NCI-H524 treated with DMSO at 0.1 percent for 48 hours (cell line): ENCODE results near the gene CTTN.

ENCODE experiments used
- DNase-seq: peaks from one replicate; lab custom pipeline; 2025; lab: John Stamatoyannopoulos, UW

CTTN gene

DNA sequence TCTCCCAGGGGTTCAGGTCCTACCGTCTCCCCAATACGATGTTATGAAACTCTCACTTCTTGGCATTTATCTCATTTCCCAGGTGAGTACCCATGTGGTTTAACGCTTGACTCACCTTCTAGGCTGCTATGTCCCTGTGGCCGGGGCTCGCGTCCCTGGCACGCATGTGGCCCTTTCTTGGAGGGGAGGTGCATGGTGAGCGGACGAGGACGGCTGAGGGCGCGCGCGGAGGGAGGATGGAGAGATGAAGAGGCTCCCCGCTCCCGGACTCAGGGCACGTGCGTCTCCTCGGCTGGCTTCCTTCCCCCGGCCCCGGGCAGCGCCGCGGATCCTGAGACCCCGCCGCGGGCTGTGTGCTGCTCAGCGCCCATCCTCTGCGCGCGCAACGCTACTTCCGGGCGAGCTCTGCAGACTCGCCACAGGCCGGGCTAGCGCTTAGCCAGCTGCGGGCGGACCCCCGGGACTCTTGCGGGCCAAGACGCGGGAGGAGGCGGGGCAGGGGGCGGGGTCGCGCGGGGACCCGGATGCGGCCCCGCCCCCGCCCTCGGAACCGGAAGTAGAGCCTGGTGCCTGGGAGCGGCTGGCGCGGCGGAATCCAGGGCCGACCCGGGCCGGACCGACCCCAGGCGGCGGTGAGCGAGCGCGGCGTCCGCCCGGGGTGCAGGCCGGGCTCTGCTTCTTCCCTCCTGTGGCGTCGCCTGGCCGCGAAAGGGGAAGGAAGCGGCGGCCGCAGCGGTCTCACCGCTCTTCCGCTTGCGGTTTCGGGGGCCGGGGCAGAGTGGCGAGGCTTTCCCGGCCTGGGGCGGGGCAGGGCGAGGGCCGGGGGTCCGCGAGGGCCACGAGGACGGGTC lies at the start of gene CTTN:
CTTN (plus strand) TSS at position 547 of the 851 bp plus-strand sequence. CDS start 8,769 bp downstream, outside the sequence.
- DNase-seq: peak; percentile 28

DNA sequence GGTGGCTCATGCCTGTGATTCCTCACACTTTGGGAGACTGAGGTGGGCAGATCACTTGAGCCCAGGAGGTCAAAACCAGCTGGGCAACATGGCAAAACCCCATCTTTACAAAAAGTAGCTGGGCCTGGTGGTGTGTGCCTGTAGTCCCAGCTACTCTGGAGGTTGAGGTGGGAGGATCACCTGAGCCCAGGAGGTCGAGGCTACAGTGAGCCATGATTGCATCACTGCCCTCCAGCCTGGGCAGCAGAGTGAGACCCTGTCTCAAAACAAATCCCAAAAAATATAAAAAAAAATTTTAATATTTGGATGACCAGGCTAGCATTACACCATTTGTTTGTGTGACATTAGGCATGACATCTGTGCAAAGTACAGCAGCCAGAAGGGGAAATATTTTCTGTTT lies 49.7 kb upstream of the CTTN start:
- DNase-seq: no peak

DNA sequence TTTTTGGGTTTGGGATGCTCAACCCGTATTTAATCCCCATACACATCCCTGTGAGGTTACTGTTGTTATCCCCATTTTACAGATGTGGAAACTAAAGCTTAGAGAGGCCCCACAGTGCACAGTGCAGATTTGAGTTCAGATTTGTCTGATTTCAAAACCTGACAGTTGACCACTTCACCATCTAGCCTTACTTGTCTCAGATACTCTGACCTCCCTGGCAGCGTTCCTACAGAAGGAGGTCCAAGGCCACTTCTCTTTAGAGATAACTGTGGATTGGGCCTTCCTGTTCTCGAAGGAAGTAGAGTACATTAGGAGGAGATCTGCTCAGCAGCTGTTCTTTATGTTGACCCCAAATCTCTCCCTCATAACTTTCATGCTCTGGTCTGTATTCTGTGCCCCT lies 46.7 kb upstream of the CTTN start:
- DNase-seq: no peak

DNA sequence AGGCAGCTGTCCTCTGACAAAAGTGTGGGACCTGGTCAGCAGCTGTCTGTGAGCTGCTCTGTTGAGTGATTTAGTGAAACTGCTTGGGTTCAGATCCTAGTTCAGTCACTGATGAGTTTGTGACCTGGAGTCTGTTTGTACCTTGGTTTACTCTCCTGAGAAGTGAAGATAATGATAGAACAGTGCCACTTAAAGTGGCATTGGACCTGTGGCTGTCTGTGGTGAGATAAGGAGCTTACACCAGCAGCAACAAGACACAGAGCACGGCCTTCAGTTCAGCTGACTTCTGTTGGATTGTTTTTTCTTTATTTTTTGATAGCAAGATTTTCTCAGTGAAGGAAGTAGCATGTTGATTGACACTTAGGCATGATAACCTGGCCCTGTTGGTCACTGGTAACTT lies 46.2 kb upstream of the CTTN start:
- no peak for DNase-seq

DNA sequence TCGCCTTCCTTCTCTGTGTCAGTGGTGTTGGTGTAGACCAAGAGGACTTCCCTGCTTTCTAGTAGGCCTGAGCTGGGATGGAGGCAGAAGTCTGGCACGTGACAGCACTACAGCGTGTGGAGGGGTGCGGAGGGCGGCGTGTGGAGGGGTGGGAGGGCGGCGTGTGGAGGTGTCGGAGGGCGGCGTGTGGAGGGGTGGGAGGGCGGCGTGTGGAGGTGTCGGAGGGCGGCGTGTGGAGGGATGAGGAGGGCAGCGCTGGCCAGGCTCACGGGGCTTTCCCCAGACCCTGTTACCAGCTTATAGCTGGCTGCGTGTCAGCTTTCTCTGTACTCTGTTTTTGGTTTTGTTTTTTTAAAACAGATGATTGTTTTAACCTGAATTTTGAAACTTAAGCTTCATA lies 45.7 kb upstream of the CTTN start:
- DNase-seq: no peak

DNA sequence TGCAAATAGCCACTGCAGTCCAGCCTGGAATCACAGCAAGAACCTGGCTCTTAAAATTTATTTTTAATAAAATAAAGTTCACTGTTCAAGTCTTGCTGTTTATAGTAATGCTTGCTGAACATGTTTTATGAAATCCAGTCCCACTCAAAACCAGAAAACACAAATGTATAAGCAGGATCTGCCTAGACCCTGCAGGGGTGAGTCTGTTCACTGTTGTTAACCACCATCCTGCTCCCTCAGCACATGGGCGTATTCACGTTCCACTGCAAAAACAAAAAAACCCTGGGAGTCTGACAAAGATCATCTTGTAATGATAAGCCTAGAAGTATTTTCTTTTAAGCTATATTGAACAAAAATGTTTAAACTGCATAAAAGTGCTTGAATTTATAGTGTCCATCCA lies 45.0 kb upstream of the CTTN start:
- no peak for DNase-seq

DNA sequence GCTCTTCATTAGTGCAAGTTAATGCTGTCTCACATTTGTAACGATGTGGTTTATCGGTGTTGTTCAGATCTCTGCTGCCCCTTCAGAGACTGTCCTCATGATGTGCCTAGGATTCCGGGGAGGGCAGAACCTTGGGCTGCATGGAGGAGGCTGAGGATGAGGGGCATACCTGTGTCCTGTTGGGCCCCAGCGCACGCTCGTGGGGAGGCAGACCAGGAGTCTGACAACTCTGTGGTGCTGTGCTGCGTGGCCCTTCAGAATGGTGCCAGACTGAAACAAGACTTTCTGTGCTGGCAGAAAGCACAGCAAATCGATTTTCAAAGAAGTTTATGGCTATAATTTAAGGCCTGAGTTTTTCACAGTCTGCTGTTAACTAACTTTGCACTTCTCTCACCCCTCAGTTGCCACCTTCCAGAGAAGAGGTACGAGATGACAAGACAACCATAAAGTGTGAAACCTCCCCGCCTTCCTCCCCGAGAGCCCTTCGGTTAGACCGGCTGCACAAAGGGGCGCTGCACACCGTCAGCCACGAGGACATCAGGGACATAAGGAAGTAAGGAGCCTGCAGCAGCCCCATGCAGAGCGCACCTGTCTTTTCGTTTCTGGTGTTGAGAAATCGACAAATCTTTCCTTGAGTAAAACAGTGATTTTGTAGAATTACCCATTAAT lies 44.3 kb upstream of the CTTN start:
- DNase-seq: no peak

DNA sequence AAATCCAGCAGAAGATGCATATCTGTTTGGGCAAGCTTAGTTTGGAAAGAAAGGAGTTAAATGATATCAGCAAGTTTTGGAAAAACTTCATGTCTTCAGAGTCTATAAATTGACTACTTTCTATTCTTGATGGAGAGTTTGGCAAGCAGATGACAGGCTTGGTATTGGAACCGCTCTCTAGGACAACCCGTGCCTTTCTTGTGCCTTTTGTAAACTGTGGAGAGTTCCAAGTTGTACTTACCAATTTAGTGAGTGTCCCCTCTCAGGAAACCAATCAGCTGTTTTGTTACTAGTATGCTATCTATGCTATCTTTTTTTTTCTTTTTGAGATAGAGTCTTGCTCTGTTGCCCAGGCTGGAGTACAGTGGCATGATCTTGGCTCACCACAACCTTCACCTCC lies 43.7 kb upstream of the CTTN start:
- no peak for DNase-seq

DNA sequence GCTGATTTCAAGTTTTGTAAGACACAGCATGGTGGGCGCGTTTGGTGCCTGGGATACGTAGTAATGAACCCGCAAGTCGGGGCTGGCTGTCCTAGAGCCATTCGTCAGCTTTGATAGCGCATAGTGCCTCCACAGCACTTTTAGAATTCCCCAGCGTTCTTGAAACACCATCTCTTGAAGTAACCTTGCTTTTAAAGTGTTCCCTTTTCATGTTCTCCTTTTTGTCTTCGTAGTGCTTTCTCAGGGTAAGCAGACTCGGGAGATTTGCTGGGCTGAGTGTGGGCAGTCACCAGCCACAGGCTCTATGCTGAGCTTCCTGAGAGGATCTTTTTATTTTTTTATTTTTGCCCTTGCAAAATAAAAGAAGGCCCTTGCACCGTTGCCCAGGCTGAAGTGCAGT lies 39.6 kb upstream of the CTTN start:
- DNase-seq: no peak

DNA sequence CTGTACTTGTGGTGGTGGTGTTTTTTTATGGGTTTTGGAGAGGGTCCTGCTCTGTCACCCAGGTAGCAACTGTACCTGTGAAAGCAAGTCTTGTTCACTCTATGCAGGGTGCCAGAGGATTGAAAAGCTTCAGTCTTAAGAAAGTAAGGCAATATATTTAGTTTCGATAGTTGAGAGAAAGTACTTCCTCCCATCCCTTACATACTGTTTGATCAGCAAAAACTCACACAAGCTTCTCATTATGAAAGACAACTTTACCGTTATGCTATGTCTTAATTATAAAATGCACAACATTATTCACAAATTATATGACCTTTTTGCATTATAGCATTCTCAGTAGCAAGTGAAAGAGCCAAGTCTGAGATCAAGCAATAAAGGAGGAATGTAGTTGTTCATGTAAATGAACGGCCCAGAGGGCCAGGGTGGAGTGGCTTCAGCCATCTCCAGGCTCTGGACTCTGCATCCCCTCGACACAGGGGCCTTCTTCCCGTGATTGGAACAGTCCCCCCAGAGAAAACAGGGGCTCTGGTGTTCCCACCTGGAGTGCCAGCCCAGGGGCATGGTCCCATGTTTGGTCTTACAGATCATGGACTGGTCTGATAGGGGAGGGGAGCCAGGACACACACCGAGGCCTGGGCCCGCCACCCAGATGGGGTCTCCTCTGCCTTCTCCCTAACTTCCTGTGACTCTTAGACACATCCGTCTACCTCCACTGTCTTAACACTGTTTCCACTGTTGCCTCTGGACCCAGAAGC lies 38.7 kb upstream of the CTTN start:
- no peak for DNase-seq

DNA sequence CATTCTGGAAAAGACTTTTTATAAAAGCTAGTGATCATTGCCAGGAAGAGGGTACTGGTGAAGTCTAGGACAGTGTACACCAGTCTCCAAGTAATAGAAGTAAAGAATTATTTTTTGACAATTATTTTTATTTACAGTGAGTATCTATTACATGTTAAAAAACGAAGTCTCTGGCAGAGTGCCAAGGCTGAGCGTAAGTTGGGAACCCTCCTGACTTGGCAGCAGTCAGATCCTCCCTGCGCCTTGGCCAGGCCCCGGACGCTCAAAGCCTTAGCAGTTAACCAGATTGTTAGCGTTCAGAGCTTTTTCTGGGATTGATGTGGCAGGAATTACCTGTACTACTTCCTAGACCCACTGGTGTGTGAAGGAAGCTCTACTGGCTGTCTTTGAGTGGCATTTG lies 38.1 kb upstream of the CTTN start:
- DNase-seq: no peak

DNA sequence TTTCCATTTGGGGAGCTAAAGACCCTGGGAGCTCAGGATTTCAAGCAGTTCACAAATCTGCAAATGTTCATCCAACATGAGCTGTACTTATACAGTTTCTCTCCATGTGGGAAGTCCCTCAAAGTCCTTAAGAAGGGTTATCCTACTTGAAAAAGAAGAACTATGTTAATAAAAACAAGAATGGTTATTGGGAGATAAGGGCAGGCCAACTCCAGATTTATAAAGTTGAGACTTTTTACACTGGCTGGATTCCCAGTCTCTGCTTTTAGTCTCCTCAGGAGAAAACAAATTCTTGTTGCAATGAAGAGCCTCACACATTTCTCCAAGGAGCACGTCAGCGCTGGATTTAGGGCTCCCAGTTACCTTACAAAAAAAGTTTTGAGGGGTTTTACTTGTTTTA lies 34.2 kb upstream of the CTTN start:
- DNase-seq: no peak

DNA sequence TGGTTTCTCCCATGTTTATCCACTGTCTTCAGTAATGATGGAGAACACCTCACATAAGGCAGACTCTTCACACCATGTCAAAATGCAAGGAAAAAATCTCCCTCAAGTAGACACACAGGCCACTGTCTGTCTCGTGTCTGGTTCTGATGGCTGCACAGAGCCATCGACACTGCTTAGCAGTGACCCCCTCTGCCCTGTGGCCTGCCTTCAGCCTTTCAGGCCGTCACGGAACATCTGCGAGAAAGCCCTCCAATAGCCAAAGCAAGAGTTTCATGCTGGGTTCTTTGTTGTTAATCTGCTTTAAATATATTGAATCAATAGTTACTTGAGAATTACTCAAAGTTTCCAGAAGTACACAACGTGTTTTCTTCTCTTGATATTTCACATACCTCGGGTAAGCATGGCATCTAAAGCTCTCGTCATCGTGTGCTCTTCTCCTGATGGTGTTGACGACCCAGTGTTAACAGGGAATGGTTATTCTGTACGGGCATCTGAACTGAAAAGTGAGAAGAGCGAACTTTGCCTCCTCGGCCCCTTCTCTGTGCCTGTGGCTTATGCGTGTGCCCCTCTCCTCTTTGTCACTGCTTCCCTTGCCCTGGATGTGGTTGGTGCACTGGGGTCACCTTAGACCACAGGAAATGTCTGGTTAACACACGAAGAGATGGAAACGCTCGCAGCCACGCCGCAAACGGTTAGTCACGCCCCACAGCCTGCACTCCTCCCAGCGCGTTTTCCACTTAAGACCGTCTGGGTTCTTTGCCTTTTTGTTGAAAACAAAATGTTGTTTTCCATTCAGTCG lies 33.4 kb upstream of the CTTN start:
- no peak for DNase-seq

DNA sequence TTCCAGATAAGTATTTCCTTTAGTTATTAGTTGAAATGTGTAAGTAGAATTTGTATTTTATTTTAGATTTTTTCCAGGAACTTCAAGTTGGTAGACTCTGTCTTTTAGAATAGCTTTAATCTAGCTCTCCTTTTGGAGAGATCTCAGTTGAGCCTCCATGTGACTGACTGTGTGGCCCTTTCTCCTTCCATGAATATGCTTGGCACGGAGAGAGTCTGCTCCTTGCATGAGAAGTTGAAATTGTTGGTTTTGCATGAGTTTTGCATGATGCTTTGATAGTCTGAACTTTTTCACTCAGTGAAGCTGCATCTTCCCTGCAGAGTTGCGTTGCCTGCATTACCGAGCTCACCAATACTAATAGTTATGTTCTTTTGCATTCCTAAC lies 32.8 kb upstream of the CTTN start:
- no peak for DNase-seq

DNA sequence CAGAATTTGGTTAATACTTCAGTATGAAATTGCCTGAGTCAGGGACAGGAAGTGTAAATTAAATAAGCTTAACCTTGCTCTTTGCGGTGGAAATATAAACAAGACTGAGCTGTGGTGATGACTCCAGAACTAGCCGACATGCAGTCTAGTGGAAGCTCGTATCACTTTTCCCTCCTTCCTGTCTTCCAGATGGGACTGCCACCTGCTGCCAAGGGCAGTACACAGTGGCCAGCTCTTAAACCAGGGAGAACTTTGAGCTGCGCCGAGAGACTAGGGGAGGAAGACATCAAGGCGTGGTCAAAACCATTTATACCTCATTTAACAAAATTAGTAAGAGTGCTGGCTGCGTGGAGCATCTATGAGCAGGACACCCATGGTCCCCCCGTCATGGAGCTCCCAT lies 31.3 kb upstream of the CTTN start:
- no peak for DNase-seq

DNA sequence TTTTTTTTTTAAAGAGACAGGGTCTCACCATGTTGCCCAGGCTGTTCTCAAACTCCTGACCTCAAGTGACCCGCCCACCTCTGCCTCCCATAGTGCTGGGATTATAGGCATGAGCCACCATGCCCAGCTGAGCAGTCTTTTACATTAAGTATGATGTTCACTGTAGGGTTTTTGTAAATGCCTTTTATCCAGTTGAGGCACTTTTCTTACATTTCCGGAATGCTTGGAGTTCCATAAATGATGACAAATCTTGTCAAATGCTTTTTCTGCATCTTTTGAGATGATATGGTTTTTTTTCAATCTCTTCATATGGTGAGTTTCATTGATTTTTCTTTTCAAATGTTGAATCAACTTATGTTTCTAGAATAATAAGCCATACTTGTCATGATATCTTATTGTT lies 29.4 kb upstream of the CTTN start:
- DNase-seq: no peak

DNA sequence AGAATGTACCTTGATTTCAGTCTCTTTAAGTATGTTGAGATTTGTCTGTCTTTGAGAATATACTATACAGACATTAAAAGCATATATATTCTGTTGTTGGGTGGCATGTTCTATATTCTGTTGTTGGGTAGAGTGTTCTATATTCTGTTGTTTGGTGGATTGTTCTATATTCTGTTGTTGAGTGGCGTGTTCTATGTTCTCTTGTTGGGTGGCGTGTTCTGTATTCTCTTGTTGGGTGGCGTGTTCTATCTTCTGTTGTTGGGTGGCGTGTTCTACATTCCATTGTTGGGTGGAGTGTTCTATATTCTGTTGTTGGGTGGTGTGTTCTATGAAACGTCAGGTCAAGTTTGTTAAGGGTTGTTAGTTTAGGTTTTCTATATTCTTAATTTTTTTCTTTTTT lies 27.1 kb upstream of the CTTN start:
- no peak for DNase-seq

DNA sequence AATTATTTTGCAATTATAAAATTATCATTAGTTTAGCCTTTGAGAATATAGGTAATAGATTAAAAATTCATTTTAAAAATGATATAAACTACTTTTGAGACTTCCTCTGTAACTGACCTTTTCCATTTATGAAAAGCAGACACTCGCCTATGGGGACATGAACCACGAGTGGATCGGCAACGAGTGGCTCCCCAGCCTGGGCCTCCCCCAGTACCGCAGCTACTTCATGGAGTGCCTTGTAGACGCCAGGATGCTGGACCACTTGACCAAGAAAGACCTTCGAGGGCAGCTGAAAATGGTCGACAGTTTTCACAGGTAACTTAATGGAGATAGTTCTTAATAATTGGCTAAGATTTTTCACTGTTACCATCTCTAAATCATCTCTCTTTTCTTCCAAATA lies 26.3 kb upstream of the CTTN start:
- DNase-seq: no peak

DNA sequence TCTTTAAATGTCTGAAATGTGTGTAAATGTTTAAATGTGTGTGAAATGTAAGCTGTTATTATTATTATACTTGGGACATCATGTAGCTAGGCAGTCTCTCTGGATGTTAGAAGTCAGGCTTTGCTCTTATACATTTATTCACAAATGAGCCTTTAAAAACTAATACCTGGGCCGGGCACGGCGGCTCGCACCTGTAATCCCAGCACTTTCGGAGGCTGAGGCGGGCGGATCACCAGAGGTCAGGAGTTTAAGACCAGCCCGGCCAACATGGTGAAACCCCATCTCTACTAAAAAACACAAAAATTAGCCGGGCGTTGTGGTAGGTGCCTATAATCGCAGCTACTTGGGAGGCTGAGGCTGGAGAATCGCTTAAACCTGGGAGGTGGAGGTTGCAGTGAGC lies 21.7 kb upstream of the CTTN start:
- DNase-seq: no peak

DNA sequence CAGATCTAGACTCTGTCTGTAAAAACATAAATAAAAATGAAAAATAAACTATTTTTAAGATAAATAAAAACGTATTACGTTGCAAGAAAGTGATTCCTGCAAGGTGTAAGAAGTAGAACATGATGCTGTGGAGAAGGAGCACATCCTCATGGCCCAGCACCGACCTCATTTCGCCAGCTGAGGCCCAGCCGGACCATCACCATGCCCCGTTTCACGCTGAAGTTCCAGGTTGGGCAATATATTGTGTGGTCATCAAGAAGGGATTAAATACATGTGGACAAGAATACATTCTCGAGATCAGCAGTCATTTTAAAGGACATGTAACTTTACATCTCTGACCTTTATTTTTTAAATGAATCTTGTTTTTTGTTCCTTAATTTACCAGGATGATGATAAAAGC lies 20.7 kb upstream of the CTTN start:
- no peak for DNase-seq

DNA sequence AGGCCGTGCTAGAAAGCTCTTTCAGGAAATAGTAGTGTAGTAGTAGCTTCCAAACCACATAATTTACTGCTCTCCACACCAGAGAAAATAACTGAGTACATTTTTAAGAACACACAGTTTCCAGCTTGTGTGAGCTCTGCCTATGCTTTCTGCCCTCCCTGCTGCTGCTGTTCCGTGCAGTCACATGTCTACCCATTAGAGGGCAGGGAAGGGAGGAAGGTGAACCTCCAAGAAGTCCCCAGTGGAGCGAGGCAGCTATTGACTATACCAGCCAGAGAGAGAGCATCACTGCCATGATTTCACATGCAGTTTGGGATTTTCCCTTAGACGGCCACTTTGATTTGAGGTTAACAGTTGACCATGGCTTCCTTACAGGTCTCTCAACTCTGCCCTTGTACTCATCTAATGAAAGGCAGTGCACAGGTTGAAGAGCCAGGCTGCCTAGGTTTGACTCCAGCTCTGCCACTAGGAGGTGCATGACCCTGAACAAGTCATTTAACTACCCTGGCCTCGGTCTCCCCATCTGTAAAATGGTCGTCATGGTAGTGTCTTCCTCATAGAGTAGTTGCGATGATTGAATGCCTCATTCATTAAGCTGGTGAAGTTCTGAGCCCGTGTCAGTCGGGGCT lies 19.7 kb upstream of the CTTN start:
- DNase-seq: no peak

DNA sequence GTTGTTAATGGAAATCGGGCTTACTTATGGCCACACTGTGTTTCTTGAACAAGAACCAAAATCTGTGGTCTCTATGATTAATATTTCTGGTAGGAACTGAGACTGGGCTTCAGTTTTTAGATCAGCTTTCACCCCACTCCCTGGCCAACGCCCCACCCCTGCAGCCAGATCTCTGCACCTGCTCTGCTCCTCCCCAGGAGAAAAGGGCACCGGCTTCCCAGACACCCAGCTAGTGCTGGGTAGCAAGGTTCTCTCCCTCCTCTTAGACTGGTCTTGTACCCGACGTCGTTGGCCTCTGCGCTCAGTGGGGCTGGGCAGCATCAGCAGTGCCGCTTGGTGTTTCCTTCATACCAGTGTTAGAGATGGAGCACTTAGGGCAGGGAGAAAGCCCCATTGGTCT lies 17.0 kb upstream of the CTTN start:
- DNase-seq: no peak
